ENCODE results near the gene CDCP1.

Gene CDCP1

DNA sequence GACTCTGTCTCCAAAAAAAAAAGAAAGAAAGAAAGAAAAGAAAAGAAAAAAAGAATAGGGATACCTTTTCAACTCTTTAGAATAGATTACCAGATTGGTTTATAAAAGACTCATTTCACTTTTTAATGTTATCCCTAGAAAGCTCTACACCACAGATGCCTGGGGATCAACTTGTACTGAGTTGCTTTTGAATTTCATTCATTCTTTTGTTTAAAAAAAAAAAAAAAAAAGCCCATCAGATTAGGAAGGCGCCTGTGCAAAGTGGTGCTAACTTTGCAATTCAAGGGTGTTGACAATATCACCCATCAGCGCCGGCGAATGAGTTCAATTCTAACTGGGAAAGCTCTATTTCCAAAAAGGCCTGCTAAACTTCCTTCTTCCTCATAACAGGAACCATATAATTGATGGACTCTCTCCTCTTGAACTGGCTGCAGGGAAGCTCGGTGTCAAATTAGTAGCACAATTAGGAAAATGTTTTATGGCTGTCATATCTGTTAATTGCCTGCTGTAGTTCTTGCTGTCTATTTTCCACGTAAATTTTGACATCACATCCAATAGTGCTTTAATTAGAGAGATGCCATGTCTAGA lies 48.8 kb downstream of the CDCP1 start:
- ChIA-PET POLR2A (interaction anchor here (0.5 kb wide), 1 partner anchor 32 kb away, joined by 4 read pairs; no protein-coding TSS in a partner anchor), CTCF (interaction anchor here (1.1 kb wide), 1 partner anchor 57 kb away, joined by 3 read pairs; no protein-coding TSS in a partner anchor)
- H3K9me3 ChIP-seq (ENCODE audit: control extremely low read depth in 1 of 5, control insufficient read depth in 4 of 5, insufficient read depth in 2 of 5, low read depth in 1 of 5, low read length in 4 of 5) = no peaks in the 10 kb centered on the region
- H3K27me3 ChIP-seq (replicated peaks in 2 of 5; ENCODE audit: control insufficient read depth in 4 of 5, insufficient read depth in 5 of 5, low read length in 4 of 5) = no peaks in the 10 kb centered on the region
- no peak for DNase-seq
- H3K4me1 ChIP-seq (ENCODE audit: control extremely low read depth in 1 of 4, control insufficient read depth in 4 of 4, insufficient read depth in 4 of 4, low read length in 3 of 4) = peaks cover 0 to 19% (median 4%) of the 10 kb centered on the region in 4 experiments
- no peak overlapping the region for H3K4me3 ChIP-seq (ENCODE audit: control insufficient read depth in 1 of 7, extremely low read depth in 1 of 7, insufficient read depth in 4 of 7, low read depth in 2 of 7, low read length in 6 of 7)
- H3K27ac ChIP-seq (ENCODE audit: insufficient read depth in 1 of 2, low read depth in 1 of 2, low read length in 2 of 2, poor library complexity in 1 of 2, severe bottlenecking in 2 of 2) = no peak overlapping the region
- WGBS (ENCODE audit: insufficient coverage) = 67% methylated on average over 3 of the region's 6 CpGs
- peaks cover 0 to 41% (median 6%) of the 10 kb centered on the region in 4 experiments for H3K36me3 ChIP-seq (ENCODE audit: control insufficient read depth in 4 of 4, insufficient read depth in 4 of 4, low read length in 3 of 4)

DNA sequence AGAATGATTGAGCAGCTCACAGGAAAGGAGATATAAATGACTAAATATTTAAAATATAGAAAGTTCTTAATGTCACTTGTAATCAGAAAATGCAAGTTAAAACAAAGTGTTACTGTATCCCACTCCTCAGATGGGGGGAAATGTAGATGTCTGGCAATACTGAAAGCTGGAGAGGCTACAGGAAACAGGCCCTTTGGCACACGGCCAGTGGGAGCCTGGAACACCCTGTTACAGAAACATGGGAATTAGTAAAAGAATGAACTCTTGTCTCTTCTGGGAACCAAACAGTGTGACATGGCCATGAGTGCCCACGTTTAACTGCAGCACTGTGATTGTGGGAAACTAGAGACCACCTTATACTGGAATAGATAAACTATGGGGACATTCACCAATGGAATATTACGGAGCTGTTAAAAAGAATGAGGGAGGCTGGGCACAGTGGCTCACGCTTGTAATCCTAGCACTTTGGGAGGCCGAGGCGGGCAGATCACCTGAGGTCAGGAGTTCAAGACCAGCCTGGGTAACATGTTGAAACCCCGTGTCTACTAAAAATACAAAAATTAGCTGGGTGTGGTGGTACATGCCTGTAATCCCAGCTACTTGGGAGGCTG lies 50.2 kb downstream of the CDCP1 start:
- peaks cover 0 to 4% (median 0%) of the 10 kb centered on the region in 5 experiments for H3K9me3 ChIP-seq (ENCODE audit: control extremely low read depth in 1 of 5, control insufficient read depth in 4 of 5, insufficient read depth in 2 of 5, low read depth in 1 of 5, low read length in 4 of 5)
- POLR2A ChIA-PET = no interaction called here
- WGBS (ENCODE audit: insufficient coverage) = 96% methylated on average over 7 of the region's 7 CpGs
- H3K27ac ChIP-seq (ENCODE audit: insufficient read depth in 1 of 2, low read depth in 1 of 2, low read length in 2 of 2, poor library complexity in 1 of 2, severe bottlenecking in 2 of 2) = no peak overlapping the region
- H3K27me3 ChIP-seq (replicated peaks in 2 of 5; ENCODE audit: control insufficient read depth in 4 of 5, insufficient read depth in 5 of 5, low read length in 4 of 5) = no peaks in the 10 kb centered on the region
- no peak for DNase-seq
- H3K4me3 ChIP-seq (ENCODE audit: control insufficient read depth in 1 of 7, extremely low read depth in 1 of 7, insufficient read depth in 4 of 7, low read depth in 2 of 7, low read length in 6 of 7) = no peak overlapping the region
- peaks cover 0 to 15% (median 4%) of the 10 kb centered on the region in 4 experiments for H3K4me1 ChIP-seq (ENCODE audit: control extremely low read depth in 1 of 4, control insufficient read depth in 4 of 4, insufficient read depth in 4 of 4, low read length in 3 of 4)
- CTCF ChIA-PET = interaction anchor here (1.0 to 1.1 kb wide), 3 partner anchors 9 to 55 kb away, joined by 3 read pairs; no protein-coding TSS in a partner anchor
- H3K36me3 ChIP-seq (ENCODE audit: control insufficient read depth in 4 of 4, insufficient read depth in 4 of 4, low read length in 3 of 4) = peaks cover 4 to 48% (median 9%) of the 10 kb centered on the region in 4 experiments

- ChIA-PET CTCF (no interaction called here), POLR2A (no interaction called here)
- peak overlapping the region in 1 of 2 experiments; percentile 40 for H3K27ac ChIP-seq (ENCODE audit: insufficient read depth in 1 of 2, low read depth in 1 of 2, low read length in 2 of 2, poor library complexity in 1 of 2, severe bottlenecking in 2 of 2)
- WGBS (ENCODE audit: insufficient coverage) = 98% methylated on average over 7 of the region's 8 CpGs
- no peak overlapping the region for H3K4me3 ChIP-seq (ENCODE audit: control insufficient read depth in 1 of 7, extremely low read depth in 1 of 7, insufficient read depth in 4 of 7, low read depth in 2 of 7, low read length in 6 of 7)
- no peaks in the 10 kb centered on the region for H3K27me3 ChIP-seq (replicated peaks in 2 of 5; ENCODE audit: control insufficient read depth in 4 of 5, insufficient read depth in 5 of 5, low read length in 4 of 5)
- peaks cover 0 to 5% (median 0%) of the 10 kb centered on the region in 5 experiments for H3K9me3 ChIP-seq (ENCODE audit: control extremely low read depth in 1 of 5, control insufficient read depth in 4 of 5, insufficient read depth in 2 of 5, low read depth in 1 of 5, low read length in 4 of 5)
- H3K36me3 ChIP-seq (ENCODE audit: control insufficient read depth in 4 of 4, insufficient read depth in 4 of 4, low read length in 3 of 4) = peaks cover 6 to 65% (median 20%) of the 10 kb centered on the region in 4 experiments
- peaks cover 0 to 13% (median 4%) of the 10 kb centered on the region in 4 experiments for H3K4me1 ChIP-seq (ENCODE audit: control extremely low read depth in 1 of 4, control insufficient read depth in 4 of 4, insufficient read depth in 4 of 4, low read length in 3 of 4)
- no peak for DNase-seq
Measured at GRCh38 chr3:45093176-45093575, 53.0 kb downstream of the CDCP1 start.

DNA sequence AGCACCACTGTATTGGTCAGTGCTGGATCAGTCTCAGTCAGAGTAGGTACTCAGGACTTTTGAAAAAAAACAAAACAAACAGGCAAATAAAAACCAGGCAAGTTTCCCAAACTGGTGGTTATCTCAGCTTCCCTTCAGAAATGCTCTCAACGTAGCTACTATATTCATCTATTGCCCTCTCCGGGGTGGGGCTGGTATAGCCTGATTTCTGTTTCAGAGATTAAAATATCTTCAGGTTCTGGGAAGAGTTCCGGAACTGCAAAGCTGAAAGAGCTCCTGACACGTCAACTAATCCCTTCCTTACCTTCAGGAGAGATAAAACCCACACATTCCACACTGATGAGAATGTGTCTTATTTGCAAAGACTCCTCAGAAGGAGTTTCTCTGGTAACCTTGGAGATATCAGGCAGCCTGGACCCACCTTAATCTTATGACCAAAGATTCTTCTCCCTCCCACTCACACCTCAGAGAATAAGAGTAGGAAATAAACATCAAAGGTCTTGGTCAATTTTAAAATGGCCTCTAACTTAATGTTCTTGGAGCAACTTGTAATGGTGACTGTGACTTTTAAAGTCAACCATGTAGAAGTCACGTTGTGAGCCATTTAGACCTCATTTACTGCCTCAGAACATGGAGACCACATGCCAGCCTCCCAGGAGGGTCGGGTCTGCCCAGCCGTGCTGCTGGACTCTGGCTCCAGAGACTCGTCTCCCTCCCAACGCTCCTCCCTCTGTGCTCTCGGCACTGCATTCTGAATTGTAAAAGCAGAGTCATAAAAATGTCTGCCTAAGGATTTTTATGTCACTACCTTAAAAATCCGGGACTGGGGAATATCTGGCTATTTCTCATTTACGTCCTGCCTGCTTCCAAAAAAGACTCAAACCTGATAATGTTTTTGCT lies 53.8 kb downstream of the CDCP1 start:
- H3K27ac ChIP-seq (ENCODE audit: insufficient read depth in 1 of 2, low read depth in 1 of 2, low read length in 2 of 2, poor library complexity in 1 of 2, severe bottlenecking in 2 of 2) = peak overlapping the region in 1 of 2 experiments; percentile 40
- CTCF ChIA-PET = interaction anchor here (0.7 kb wide), 1 partner anchor 78 kb away, joined by 3 read pairs; no protein-coding TSS in a partner anchor
- no peak for DNase-seq
- H3K4me3 ChIP-seq (ENCODE audit: control insufficient read depth in 1 of 7, extremely low read depth in 1 of 7, insufficient read depth in 4 of 7, low read depth in 2 of 7, low read length in 6 of 7) = no peak overlapping the region
- H3K4me1 ChIP-seq (ENCODE audit: control extremely low read depth in 1 of 4, control insufficient read depth in 4 of 4, insufficient read depth in 4 of 4, low read length in 3 of 4) = peaks cover 0 to 13% (median 4%) of the 10 kb centered on the region in 4 experiments
- POLR2A ChIA-PET = no interaction called here
- peaks cover 0 to 5% (median 0%) of the 10 kb centered on the region in 5 experiments for H3K9me3 ChIP-seq (ENCODE audit: control extremely low read depth in 1 of 5, control insufficient read depth in 4 of 5, insufficient read depth in 2 of 5, low read depth in 1 of 5, low read length in 4 of 5)
- WGBS (ENCODE audit: insufficient coverage) = 94% methylated on average over 10 of the region's 12 CpGs
- peaks cover 6 to 66% (median 20%) of the 10 kb centered on the region in 4 experiments for H3K36me3 ChIP-seq (ENCODE audit: control insufficient read depth in 4 of 4, insufficient read depth in 4 of 4, low read length in 3 of 4)
- H3K27me3 ChIP-seq (replicated peaks in 2 of 5; ENCODE audit: control insufficient read depth in 4 of 5, insufficient read depth in 5 of 5, low read length in 4 of 5) = no peaks in the 10 kb centered on the region

DNA sequence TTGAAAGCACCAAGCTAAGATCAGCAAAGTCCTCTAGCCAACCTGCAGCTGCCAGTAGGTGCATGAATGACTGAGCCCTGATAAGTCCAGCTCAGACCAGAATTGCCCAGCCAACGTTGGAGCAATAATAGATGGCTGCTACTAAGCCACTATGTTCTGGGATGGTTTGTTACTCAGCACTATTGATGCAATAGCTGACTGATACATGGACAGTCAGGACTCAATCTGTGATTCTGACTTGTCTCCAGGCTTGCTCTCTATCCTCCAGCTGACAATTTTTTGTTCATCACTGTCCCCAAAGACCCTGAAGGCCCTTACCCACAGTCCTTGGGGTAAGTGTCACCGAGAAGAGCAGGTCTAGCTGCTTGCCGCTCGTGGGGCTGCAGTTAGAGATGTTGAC lies 55.3 kb downstream of the CDCP1 start:
- POLR2A ChIA-PET = no interaction called here
- H3K27ac ChIP-seq (ENCODE audit: insufficient read depth in 1 of 2, low read depth in 1 of 2, low read length in 2 of 2, poor library complexity in 1 of 2, severe bottlenecking in 2 of 2) = no peak overlapping the region
- peaks cover 0 to 5% (median 0%) of the 10 kb centered on the region in 5 experiments for H3K9me3 ChIP-seq (ENCODE audit: control extremely low read depth in 1 of 5, control insufficient read depth in 4 of 5, insufficient read depth in 2 of 5, low read depth in 1 of 5, low read length in 4 of 5)
- H3K27me3 ChIP-seq (replicated peaks in 2 of 5; ENCODE audit: control insufficient read depth in 4 of 5, insufficient read depth in 5 of 5, low read length in 4 of 5) = no peaks in the 10 kb centered on the region
- CTCF ChIA-PET = no interaction called here
- H3K4me3 ChIP-seq (ENCODE audit: control insufficient read depth in 1 of 7, extremely low read depth in 1 of 7, insufficient read depth in 4 of 7, low read depth in 2 of 7, low read length in 6 of 7) = no peak overlapping the region
- peaks cover 9 to 81% (median 29%) of the 10 kb centered on the region in 4 experiments for H3K36me3 ChIP-seq (ENCODE audit: control insufficient read depth in 4 of 4, insufficient read depth in 4 of 4, low read length in 3 of 4)
- H3K4me1 ChIP-seq (ENCODE audit: control extremely low read depth in 1 of 4, control insufficient read depth in 4 of 4, insufficient read depth in 4 of 4, low read length in 3 of 4) = peaks cover 0 to 11% (median 4%) of the 10 kb centered on the region in 4 experiments
- WGBS (ENCODE audit: insufficient coverage) = 93% methylated on average over 4 of the region's 4 CpGs
- no peak for DNase-seq

GRCh38 chr3:45088543-45089358 lies 57.4 kb downstream of the CDCP1 start:
- H3K27ac ChIP-seq (ENCODE audit: insufficient read depth in 1 of 2, low read depth in 1 of 2, low read length in 2 of 2, poor library complexity in 1 of 2, severe bottlenecking in 2 of 2) = no peak overlapping the region

More at GRCh38 chr3:45088543-45089358, 57.4 kb downstream of the CDCP1 start:
- POLR2A ChIA-PET = interaction anchor here (0.5 kb wide), 1 partner anchor 623 kb away, joined by 3 read pairs; no protein-coding TSS in a partner anchor
- DNase-seq = no peak
- 100% methylated on average over 6 of the region's 8 CpGs for WGBS (ENCODE audit: insufficient coverage)
- Histone ChIP-seq H3K27me3 (replicated peaks in 2 of 5; ENCODE audit: control insufficient read depth in 4 of 5, insufficient read depth in 5 of 5, low read length in 4 of 5) (no peaks in the 10 kb centered on the region), H3K4me3 (ENCODE audit: control insufficient read depth in 1 of 7, extremely low read depth in 1 of 7, insufficient read depth in 4 of 7, low read depth in 2 of 7, low read length in 6 of 7) (no peak overlapping the region), H3K4me1 (ENCODE audit: control extremely low read depth in 1 of 4, control insufficient read depth in 4 of 4, insufficient read depth in 4 of 4, low read length in 3 of 4) (no peaks in the 10 kb centered on the region), H3K9me3 (ENCODE audit: control extremely low read depth in 1 of 5, control insufficient read depth in 4 of 5, insufficient read depth in 2 of 5, low read depth in 1 of 5, low read length in 4 of 5) (peaks cover 0 to 5% (median 0%) of the 10 kb centered on the region in 5 experiments), H3K36me3 (ENCODE audit: control insufficient read depth in 4 of 4, insufficient read depth in 4 of 4, low read length in 3 of 4) (peaks cover 11 to 88% (median 39%) of the 10 kb centered on the region in 4 experiments)
- CTCF ChIA-PET = interaction anchor here (0.8 to 1.2 kb wide), 4 partner anchors 9 to 123 kb away, joined by 3 to 4 read pairs (median 3); no protein-coding TSS in a partner anchor
